GM21515 (cell line): ENCODE results near the gene TBC1D1.

Source experiments
- ATAC-seq: cut with Tn5 transposase; IDR thresholded peaks from one replicate; pipeline ENCODE4 v1.9.1; 2021; ENCODE audit not compliant: unreplicated experiment

TBC1D1 gene

DNA sequence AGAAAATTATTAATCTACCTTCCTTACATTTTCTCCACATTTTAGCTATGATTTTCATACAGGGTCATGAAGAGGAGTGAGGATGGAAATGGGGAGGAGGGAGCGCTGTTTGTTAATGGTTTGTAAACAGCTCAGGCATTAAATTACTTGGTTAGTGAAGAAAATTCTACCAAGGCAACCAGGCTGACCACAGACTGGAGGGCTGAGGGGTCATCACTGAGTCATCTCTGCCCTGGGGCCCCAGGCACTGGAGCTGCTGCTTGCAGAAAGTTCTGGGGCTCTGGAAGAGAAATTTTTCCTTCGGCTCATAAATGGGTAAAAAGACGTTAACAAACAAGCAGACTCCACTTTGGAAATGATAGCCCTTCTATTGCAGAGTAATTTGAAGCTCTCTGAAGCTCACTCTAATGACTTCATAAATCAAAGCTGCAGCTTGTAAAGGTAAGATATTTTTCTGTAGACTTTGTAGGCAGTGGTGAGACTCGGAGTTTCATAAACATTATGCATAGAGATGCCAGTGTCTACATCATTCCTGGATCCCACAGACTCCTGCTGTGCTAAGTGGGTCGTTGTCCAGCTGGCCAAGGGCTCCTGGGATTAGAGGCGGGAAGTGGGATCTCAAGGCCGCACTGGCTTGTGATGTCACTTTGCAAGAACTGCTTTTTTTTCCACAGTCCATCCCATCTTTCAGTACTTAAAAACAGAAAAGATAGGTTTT is 228.9 kb downstream of the TBC1D1 start:
- no peak for ATAC-seq

DNA sequence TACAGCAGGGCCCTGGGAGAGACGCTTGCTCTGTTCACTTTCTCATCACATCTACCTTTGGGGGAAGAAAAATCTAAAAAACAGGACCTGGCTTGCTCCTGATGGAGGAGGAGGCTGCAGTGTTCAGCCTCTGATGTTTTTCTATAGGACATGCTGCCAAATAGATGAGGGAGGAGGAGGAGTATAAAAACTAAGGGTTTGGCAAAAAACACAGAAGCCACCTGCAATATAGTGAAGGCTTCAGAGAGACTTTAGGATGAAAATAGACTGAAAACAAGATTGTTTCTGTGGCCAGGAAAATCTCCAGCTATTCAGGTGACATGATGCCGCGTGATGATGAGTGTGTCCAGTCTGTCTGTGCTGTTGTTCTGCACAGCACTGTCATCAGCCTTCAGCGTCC is 229.9 kb downstream of the TBC1D1 start:
- no peak for ATAC-seq

DNA sequence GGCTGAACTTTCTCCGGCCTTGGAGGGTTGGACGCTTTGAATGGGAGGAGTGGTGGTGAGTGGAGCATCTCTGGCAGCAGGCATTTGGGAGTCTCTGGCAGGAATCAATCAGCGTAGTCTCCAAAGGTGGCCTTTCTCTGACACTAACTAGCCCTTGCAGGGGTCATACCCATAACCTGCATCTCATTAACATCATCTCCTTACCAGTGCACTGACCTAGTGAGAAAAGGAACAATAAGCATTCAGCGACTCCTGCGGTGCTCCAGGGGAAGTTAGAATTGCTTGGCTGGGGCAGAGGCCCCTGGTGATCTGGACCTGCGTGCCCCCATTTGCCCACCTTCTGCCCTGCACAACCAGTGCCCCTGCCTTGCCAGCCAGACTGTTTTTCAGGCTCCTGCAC is 231.2 kb downstream of the TBC1D1 start:
- no peak for ATAC-seq

DNA sequence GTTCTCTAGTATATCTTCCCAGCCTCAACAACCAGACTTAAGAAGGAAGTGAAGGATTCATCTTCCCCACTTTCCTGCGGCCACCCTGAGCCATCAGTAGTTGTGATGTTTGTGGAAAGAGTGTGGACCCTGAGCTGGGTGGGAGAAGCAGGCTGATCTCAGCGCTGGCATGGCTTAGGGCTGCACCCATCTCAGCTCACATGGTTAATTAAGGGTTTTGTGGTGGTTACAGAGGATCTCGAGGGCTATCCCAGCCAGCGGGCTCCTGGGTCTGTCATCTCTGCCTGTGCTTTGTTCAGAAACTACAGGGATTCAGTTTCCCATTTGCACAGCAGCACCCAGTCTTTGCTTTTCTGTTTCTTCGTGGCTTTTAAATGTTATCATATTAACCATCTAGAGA is 232.7 kb downstream of the TBC1D1 start:
- no peak for ATAC-seq

DNA sequence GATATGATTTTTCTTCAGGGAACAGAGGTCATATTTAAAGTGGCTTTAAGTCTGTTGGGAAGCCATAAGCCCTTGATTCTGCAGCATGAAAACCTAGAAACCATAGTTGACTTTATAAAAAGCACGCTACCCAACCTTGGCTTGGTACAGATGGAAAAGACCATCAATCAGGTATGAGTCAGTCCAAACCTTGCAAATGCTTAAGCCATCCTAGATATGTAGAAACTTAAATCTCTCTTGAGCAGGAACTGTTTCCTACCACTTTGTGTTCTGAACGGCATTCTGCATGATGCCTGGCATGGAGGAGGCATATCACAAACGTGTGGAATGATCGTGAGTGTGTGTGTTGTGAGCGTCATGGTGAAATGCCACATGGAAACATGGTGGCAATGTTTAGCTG is 234.1 kb downstream of the TBC1D1 start:
- ATAC-seq = no peak

DNA sequence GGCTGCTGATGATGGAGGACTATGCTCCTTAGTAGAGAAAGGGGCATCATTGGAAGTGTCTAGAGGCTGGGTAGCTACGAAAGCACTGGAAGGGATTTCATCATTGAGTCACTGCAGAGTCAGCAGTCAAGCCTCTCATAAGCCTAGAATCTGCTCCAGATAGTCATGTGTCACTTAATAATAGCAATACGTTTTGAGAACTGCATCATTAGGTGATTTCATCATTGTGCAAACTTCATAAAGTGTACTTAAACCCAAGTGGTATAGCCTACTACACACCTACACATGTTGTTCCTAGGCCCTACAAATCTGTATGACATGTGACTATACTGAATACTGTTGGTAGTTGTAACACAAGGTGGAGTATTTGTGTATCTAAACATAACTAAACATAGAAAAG is 234.9 kb downstream of the TBC1D1 start:
- ATAC-seq = no peak

DNA sequence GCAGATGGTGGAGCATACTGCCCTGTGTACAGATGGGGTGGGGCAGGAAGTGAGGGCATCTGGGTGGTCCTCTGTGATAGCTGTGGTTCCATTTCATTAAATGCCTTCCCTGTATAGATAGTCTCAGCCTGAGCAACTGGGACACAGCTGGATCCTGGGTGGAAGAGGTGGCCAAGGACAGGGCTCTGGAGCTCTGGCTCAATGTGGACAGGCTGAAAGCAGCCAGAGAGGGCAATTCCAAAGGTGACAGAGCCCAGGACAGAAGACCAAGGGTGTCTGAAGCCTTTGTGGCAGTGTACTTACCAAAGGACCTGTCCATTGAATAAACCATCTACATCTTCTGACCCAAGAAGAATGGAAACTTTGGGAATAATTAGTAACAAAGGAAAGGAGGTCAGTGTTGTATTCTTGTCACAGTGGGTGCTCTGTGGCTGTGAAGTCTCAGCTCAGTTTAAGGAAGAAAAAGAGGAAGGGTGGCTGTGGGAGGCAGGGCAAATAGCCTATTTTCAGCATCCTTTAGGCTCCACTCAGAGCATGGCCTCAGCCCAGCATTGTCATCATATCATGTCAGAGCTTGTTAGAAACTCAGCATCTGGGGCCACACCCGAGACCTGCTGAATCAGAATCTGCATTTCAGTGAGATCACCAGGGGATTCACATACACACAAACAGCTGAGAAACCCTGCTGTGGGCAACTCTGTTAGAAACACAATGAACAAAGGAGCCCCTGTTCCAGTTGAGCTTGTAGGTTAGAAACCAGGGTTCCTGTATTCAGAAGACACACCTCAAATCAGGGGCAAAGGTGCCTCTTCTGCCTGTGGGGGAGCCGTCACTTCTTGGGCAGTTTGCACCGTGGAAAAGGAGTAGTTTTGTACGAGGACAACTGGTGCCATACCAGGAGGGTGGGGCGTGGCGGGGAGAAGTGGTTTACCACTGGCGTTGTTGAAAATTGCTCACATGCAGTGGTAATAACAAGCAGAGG is 237.9 kb downstream of the TBC1D1 start:
- ATAC-seq = peak; percentile 43

DNA sequence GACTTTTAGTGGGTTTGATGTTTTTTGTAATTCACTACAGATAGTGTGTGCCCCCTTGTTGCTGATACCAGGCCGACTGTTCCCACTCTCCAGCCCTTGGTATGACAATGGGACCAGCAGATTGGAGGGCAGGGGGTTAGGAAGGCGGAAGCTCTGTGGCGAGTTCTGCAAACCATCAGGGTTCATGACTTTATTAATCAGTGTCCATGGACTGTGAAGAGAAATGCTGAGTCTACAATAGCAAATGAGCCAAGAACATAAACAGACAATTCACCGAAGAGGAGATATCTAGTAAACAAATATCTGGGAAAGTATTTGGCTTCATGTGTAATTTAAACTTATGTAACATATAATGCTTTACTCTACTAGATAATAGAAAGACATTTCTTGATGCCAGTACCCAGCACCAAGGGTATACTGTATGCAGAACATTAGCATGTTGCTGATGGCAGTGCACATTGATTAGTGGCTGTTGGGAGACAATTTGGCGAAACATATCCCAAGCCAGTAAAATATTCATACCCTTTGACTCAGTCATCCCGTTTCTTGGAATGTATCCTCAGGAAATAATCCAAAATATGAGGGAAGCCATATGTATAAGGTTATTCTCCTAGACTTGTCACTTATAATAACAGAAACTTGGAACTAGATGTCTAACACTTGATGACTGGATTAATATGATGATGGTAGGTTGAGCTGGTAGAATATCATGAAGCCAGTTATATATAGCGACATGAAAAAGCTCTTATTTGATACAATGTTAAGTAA is 238.8 kb downstream of the TBC1D1 start:
- no peak for ATAC-seq

DNA sequence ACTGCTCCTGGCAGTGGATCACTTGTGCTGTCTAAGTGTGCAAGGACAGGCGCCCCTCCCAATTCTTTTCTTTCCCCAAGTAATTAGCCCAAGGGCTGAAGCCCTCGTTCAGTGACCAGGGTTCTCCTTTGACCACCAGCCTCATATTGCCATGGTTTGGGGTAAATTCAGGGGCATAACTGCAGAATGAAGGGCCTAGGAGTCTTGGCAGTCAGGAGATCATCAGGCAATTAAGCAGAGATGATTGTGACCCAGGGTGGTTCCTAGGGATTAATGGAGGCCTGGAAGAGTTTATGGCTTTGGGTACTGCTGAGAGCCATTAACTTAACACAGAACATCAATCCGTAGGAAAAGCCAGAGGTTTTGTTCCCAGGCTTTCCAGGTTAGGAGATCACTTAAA is 240.0 kb downstream of the TBC1D1 start:
- no peak for ATAC-seq

DNA sequence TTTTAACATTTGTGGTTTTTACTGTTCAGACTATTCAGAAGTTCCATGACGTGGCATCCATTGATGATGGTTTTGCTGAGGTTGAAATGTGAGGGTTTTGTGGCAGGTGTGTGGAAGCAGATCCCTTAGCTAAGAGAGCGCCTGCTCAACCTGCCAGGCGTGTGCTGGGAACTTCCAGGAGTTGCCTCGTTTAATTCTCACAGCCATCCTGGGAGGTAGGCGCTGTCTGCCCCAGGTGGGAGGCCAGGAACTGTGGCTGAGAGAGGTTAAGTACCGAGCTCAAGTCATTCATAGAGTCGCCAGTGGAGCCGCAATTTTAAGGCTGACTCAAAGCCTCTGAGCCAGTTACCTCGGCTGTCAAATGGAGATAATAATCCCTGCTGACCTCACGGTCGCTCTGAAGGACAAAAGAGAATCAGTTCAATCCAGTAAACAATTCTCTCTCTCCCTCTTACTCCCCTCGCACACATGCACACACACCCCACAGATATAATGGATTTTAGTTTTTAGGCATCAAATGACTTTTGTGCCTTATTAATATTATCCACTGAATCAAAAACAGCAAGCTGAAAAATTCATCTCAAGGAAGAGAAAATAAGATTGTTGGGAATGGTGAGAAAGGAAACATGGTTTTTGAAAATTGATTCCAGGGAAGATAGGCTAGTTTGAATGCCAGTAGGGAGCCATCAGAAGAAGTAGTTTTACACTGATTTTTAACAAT is 240.6 kb downstream of the TBC1D1 start:
- ATAC-seq = no peak

DNA sequence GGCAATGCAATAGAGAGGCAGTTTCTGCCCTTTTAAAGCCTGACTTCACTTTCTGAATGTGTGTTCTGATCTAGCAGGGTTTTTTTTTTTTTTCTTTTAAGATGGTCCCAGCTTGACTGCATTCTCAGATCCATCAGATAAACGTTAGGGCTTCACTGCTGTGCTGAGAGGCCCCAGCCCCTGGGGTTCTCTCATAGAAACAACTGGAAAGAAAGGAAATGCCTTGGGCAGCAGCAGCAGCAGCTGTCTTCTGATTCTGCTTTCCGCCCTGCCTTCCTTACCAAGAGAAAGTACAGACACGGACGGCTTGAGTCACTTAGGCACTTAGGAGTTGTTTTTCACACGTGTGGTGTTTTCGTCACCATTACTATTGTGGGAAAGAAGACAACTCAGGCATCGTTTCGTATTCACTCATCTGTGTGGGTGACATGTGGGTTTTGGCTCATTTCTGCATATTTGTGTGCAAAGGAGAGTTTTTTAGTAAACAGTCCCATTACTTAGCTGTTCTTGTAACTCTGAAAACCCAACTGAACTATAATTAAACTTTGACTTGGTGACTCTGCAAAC is 241.3 kb downstream of the TBC1D1 start:
- peak; percentile 81 for ATAC-seq

DNA sequence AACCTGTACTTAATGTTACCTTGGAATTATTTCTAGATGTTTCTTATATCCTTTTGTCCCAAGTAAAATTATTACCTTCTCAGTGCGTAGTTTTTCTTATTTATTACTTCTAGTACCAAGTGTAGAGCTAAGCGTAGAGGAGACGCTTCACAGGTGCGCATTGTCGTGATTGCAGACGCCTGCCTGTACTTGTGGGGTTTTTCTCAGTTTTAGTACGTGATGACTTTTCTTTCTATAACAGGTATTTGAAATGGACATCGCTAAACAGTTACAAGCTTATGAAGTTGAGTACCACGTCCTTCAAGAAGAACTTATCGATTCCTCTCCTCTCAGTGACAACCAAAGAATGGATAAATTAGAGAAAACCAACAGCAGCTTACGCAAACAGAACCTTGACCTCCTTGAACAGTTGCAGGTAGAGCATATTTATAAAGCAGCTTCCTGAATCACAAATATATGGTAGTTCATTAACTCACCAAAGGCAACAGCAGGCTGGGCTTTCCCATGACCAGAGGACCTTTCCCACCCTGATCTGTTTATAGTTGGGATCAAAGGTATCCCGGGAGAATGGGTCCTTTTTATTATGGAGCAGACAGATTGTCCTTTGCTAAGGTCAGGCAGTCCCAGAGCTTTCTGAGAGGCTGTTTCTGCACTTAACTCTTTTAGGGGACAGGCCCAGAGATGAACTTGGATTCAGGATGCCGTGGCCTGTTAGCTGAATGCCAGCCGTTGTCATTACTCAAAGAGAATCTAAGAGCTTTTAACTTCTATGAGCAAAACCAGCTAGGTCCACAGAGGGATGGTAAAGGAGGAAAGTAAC is 242.2 kb downstream of the TBC1D1 start:
- ATAC-seq = no peak

DNA sequence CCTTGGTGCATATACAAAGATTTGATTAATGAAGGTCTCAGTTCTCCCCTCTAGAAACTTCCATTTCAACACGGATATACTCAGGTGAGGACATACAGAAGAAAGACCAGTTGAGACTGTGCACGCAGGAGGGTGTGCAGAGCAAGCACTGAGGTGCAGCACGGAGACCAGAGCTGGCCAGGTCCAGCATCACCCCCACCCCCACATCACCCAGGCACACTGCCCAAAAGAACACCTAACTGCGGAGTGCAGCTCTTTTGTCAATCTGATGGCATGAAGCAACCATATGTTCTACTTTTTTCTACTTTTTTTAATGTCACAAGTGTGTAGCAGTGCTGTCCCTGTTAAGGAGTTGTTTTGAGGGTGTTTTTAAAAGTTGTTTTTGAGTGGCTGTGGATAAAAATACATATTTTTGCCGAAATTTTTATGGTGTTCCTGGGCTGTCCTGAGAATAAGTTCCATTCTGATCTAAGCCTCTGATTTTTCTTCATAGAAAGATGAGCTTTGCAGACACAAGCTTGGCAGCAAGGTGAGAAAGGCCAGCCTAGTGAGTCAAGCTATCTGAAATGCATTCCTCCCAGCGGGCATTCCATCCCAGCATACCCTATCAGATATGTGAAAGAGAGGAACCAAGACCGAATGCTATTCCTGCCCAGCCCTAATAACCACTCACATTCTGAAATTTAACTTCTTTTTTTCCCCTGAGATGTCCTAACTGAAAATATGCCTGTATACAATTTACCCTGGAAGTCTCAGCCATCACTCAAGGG is 243.0 kb downstream of the TBC1D1 start:
- ATAC-seq = no peak

DNA sequence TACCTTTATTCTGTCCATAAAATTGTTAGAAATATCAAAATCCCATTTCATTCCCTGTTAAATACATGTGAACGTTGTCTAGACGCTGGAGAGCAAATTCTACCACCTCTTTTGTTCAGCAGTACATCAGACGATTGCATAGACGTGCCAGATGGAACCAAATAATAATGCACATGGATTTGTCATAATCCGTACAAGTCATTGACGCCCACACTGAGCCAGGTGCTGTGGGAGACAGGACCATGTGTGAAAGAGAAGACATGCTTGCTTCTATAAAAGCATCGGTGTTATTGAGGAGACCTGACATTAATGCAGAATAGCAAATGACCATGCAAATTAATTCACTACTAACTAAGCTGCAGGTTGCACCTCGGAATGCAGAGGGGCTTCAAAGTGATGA is 244.3 kb downstream of the TBC1D1 start:
- no peak for ATAC-seq

DNA sequence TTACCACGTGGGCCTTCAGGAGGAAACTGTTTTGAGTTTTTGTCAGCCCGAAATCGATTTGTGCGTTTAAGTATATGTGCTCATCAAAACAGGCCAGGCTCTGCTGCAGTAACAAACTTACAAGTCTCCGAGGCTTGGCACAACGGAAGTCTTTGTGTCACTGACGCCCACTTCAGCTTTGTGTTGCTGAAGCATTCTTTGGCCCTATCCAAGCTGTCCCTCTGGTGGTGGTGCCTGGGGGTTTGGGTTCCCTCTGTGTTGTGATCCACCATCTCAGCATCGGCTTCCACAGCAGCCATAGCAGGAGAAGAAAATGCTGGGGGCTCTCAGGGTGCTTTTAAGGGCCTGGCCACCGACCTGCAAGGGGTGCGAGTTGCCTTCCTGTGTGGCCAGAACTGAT is 245.7 kb downstream of the TBC1D1 start:
- no peak for ATAC-seq

DNA sequence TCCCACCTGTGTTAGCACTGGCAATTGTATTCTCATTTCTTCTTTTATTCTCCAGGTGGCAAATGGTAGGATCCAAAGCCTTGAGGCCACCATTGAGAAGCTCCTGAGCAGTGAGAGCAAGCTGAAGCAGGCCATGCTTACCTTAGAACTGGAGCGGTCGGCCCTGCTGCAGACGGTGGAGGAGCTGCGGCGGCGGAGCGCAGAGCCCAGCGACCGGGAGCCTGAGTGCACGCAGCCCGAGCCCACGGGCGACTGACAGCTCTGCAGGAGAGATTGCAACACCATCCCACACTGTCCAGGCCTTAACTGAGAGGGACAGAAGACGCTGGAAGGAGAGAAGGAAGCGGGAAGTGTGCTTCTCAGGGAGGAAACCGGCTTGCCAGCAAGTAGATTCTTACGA is 246.2 kb downstream of the TBC1D1 start:
- no peak for ATAC-seq

DNA sequence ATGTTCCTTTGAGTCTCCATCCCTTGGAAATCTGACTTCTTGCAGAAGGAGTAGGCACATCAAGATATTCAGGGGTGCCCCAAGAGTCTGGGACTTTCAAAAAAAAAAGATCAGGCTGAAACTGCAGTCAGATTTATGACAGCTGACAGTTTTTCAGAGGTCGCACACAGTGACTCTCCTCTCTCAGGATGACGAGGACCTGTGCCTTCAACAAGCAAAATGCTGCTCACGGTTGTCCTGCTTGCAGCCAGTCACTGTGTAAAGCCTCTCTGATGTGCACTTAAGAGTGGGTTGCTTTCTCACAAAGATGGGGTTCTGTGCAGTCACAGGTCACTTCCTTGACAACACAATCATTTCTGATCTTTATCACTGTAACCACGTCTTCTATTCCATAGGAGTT is 247.5 kb downstream of the TBC1D1 start:
- ATAC-seq = no peak

DNA sequence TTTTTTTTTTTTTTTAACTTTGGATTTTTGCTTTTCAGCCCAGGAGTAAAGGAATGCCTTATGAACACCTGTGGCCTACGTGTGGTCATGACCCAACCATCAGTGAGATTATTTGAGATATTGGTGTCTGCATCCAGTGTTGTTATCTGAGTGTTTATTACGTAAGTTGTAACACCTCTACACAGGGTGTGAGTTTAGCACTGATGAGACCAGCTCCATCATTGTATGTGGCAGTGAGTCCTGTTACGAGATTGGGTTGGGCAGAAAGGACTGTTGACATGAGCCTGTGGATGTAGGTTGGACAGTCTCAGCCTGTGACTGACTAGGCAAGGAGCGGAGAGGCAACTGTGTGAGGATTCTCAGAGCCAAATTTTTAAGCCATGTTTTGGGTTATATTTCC is 248.3 kb downstream of the TBC1D1 start:
- no peak for ATAC-seq

DNA sequence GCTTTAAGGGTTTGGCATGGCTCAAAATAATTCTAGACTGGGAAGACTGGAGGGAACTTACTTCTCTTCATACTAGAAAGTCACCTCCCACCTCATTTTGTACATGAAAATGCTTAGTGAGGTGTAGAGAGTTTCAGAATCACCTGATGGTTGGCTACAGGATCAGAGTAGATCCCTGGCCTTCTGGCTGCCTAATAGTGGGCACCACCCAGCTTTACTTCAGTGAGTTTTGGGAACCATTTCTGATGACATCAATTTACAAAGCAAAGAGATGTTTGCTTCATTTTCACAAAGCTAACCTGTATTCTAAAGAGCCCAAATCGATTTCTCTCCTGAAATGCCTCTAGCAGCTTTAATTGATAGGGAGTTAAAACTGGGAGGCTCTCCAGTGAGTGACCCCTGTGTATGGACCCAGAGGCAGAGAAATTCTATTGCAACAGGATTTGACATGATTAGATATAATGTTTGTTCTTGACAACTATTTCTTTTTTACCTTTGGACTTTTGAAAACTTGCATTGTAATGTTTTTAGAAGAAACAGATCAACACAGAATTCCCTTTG is 249.8 kb downstream of the TBC1D1 start:
- ATAC-seq = no peak
